Measurements from ENCODE around the gene FHDC1. TPM values are rescaled to one million over a fixed set of nuclear protein-coding genes. Genes with fewer than 3 reads are reported as not detected.

The FHDC1 gene
- total RNA-seq, 1 donor, result under 0.01 TPM

DNA sequence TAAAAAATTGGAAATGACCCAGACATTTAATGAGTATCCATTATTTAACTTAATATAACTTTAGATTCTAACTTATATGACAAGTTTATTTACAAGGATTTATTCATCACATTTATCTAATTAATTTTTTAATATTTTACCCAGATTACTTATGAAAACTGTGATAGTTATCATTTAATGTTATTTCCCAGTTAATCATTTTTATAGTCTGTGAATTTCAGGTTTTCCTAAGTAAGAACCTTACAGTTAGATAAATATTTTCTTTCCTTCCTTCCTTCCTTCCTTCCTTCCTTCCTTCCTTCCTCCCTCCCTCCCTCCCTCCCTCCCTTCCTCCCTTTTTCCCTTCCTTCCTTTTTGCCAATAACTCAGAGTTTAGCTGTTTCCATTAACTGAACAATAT is 14.8 kb upstream of the FHDC1 start:
- H3K4me3 ChIP-seq (ENCODE audit: low read length), result no peak overlapping the region
- no peaks in the 10 kb centered on the region for H3K4me1 ChIP-seq (ENCODE audit: insufficient read depth, low read length)
- H3K27me3 ChIP-seq (ENCODE audit: insufficient read depth, low read length), result no peaks in the 10 kb centered on the region
- H3K9me3 ChIP-seq (ENCODE audit: low read depth, low read length), result peaks cover 11% of the 10 kb centered on the region

DNA sequence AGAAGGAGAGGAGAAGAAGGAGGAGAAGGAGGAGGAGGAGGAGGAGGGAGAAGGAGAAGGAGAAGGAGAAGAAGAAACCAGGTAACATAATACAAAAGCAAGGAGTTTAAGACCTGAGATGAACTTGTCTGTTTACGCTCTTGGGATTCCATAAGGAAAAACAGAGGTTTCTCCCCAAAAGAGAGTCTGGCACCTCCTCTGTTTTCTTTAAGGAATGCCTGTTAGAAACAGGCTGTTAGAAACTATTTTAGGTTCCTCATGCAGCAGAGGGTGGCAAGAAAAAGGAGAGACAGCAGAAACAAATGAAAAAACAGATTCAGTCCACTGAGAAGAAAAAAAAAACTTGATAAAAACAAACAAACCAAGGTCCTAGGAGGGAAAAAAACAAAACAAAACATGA is 10.3 kb upstream of the FHDC1 start:
- Histone ChIP-seq H3K9me3 (ENCODE audit: low read depth, low read length) (peaks cover 1% of the 10 kb centered on the region), H3K4me3 (ENCODE audit: low read length) (no peak overlapping the region), H3K27me3 (ENCODE audit: insufficient read depth, low read length) (no peaks in the 10 kb centered on the region), H3K4me1 (ENCODE audit: insufficient read depth, low read length) (peaks cover 16% of the 10 kb centered on the region)

DNA sequence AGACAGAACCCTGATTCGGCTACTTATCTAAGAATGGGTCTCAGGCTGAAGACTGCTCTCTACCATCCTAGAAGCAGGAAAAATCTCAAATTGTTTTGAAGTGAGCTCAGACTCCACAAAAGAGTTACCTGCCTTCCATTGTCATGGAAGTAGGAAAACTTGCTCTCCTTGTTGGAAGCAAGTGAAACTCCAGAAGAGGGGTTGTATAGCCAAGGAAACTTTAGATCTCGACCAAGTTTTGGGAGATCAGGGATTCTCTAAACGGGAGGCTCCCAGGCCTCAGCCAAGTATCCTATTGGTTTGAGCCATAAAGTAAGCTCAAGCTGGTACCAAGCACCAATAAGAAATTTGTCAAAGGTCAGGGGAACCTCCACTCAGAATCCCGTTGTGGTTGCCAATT is 9.2 kb upstream of the FHDC1 start:
- Histone ChIP-seq H3K9me3 (ENCODE audit: low read depth, low read length) (no peaks in the 10 kb centered on the region), H3K4me3 (ENCODE audit: low read length) (no peak overlapping the region), H3K27me3 (ENCODE audit: insufficient read depth, low read length) (no peaks in the 10 kb centered on the region), H3K4me1 (ENCODE audit: insufficient read depth, low read length) (peaks cover 16% of the 10 kb centered on the region)

DNA sequence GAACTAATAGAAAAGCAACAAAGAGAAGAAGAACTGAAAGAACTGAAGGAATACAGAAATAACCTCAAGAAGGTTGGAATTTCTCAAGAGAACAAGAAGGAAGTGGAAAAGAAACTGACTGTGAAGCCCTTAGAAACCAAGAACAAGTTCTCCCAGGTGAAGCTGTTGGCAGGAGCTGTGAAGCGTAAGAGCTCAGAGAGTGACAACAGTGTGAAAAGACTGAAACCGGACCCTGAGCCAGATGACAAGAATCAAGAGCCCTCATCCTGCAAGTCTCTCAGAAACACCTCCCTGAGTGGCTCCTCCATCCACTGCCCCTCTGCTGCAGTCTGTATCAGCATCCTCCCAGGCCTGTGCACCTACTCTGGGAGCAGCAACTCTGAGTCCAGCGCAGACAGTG is 8.4 kb upstream of the FHDC1 start:
- Histone ChIP-seq H3K4me3 (ENCODE audit: low read length) (no peak overlapping the region), H3K9me3 (ENCODE audit: low read depth, low read length) (no peaks in the 10 kb centered on the region), H3K4me1 (ENCODE audit: insufficient read depth, low read length) (peaks cover 16% of the 10 kb centered on the region), H3K27me3 (ENCODE audit: insufficient read depth, low read length) (peaks cover under 1% of the 10 kb centered on the region)

DNA sequence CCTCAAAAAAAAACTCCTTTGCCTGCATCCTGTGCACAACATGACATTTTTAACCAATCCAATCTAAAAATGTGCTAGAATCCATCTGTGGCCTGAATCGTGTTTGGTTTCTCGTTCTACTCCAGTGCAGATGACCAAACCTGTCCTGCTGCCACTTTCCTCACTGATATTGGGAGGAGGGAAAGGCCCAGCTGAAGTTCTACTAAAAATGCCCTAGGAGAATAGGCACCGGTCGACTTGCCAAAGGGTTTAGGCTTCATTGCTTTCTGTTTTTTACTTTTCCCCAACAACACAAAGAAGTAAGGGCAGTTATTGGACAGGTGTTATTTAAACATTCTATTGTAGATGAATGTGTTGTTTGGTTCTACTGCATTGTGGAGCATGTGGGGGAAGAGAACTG is 7.8 kb upstream of the FHDC1 start:
- H3K27me3 ChIP-seq (ENCODE audit: insufficient read depth, low read length), result peaks cover 6% of the 10 kb centered on the region
- peaks cover 16% of the 10 kb centered on the region for H3K4me1 ChIP-seq (ENCODE audit: insufficient read depth, low read length)

DNA sequence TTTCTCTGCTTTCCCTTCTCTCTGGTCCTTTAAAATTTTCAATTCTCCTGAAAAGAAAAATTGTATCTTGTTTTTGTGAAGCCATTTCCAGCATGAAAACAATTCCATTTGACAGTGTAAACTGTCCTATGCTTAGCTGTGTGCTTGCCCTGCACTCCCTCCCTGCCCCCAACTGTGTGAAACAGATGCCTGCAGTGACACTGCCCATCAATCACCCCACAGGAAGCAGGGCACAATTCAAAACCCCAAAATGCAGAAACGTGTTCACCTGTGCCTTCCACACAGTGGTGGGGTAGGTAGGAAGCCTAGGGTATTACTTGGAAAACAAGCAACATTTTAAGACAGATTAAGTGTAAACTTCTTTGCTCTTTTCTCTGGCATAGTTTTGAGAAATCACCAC is 6.2 kb upstream of the FHDC1 start:
- H3K4me3 ChIP-seq (ENCODE audit: low read length), result no peak overlapping the region
- no peaks in the 10 kb centered on the region for H3K9me3 ChIP-seq (ENCODE audit: low read depth, low read length)
- H3K4me1 ChIP-seq (ENCODE audit: insufficient read depth, low read length), result peaks cover 16% of the 10 kb centered on the region
- H3K27me3 ChIP-seq (ENCODE audit: insufficient read depth, low read length), result peaks cover 18% of the 10 kb centered on the region

More for the DNA sequence above, 7.8 kb upstream of the FHDC1 start:
- H3K4me3 ChIP-seq (ENCODE audit: low read length), result no peak overlapping the region
- no peaks in the 10 kb centered on the region for H3K9me3 ChIP-seq (ENCODE audit: low read depth, low read length)

DNA sequence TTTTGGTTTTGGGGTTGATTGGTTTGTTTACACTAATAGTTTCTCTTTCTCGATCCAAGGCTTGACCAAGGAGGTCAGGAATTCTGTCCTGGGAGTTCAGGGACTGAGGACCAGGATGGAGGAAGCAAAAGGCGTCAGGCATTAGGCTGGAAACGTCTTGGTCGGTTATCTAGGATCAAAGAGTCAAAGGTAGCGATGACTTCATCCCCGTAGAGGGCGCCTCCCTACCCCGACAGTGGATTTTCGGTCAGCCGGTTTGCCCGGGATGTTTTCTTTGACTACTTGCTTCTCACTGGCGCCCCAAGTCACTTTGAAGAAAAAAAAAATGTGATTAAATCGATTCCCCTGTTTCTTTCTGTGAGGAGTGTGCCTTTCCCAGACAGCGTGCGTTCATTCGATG is 980 bp upstream of the FHDC1 start:
- Histone ChIP-seq H3K4me1 (ENCODE audit: insufficient read depth, low read length) (peaks cover 36% of the 10 kb centered on the region), H3K27me3 (ENCODE audit: insufficient read depth, low read length) (peaks cover 64% of the 10 kb centered on the region), H3K4me3 (ENCODE audit: low read length) (no peak overlapping the region), H3K9me3 (ENCODE audit: low read depth, low read length) (no peaks in the 10 kb centered on the region)

DNA sequence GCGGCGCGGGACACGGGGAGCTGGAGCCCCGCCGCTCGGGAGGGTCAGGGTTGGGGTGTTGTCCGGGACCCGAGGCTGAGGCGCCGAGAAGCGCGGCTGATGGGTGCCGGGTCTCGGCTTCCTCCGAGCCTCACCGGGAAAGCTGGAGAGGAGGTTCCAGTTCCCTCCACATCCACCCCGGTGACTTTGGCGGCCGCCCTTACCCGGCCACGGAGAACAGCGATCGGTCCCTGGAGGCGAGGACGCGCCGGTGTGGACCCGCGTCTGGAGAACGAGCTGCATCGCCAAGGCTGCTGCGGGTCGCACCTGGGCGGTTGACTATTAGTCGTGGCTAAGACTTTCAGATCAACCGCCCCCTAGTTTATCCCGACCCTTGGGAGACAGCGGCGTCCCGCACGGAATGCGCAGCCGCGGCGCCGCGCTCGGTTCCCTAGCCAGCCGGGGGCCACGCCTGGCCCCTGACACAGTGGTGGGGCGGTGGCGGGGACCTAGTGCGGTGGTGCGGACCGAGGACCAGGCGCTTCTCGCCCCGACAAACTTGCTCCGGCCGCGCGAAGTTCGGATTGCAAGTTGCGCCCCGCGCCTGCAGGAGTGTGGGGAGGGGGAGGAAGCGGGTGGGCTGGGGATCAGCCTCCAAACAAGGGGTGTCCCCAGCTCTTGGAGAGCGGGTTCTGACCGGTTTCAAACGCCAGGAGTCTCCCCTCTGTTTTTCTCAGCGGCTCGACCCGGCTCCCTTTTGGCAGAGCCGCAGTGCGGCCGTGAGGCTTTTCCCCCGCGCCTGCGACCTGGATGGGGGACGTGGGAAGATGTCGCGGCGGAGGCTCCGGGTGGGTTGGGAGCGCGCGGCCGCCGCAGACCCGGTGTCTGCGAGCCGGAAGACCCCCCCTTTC is 568 bp downstream of the FHDC1 start:
- peaks cover 36% of the 10 kb centered on the region for H3K4me1 ChIP-seq (ENCODE audit: insufficient read depth, low read length)
- H3K9me3 ChIP-seq (ENCODE audit: low read depth, low read length), result no peaks in the 10 kb centered on the region
- H3K4me3 ChIP-seq (ENCODE audit: low read length), result peak overlapping the region; percentile 24
- peaks cover 76% of the 10 kb centered on the region for H3K27me3 ChIP-seq (ENCODE audit: insufficient read depth, low read length)

DNA sequence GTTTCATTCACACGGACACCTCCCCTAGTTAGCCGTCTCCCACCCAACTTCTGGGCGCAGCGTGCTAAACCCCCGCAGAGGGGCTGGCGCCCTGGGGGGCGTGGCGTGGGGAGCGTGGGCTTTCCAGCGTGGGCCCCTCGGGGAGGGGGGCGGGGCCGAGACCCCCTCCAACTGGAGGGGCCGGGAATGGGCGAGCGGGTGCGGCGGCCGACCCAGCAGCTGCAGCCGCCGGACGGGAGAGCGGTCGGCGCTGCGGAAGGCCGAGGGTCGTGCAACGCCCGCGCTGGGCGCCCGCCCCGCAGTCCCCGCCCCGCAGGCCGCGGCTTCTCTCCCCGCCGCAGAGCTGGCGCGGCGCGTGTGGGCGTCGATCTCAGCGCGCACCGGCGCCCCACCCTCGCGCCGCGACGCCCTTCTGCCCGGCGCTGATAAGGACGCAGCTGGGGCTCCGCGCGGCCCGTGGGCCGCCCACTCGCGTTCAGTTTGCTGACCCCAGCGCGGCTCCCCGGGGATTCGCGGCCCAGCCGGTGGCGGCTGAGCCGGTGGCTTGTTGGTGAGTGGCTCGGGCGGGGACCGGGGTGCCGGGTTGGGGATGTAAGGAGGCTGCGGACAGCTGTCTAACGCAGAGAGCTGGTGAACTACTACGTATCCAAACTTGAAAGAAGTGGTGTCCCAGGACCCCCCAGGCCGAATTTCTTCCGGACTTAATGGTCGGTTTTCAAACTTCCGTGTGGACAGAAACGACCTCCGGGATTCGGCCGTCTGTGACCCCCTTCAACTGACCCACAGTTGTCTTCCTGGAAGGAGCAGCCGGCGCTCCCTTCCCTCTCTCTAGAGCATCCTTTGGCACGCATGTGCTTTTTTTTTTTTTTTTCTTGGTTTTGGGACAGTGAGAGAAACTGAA is 1.5 kb downstream of the FHDC1 start:
- peak overlapping the region; percentile 24 for H3K4me3 ChIP-seq (ENCODE audit: low read length)
- peaks cover 76% of the 10 kb centered on the region for H3K27me3 ChIP-seq (ENCODE audit: insufficient read depth, low read length)
- peaks cover 36% of the 10 kb centered on the region for H3K4me1 ChIP-seq (ENCODE audit: insufficient read depth, low read length)

DNA sequence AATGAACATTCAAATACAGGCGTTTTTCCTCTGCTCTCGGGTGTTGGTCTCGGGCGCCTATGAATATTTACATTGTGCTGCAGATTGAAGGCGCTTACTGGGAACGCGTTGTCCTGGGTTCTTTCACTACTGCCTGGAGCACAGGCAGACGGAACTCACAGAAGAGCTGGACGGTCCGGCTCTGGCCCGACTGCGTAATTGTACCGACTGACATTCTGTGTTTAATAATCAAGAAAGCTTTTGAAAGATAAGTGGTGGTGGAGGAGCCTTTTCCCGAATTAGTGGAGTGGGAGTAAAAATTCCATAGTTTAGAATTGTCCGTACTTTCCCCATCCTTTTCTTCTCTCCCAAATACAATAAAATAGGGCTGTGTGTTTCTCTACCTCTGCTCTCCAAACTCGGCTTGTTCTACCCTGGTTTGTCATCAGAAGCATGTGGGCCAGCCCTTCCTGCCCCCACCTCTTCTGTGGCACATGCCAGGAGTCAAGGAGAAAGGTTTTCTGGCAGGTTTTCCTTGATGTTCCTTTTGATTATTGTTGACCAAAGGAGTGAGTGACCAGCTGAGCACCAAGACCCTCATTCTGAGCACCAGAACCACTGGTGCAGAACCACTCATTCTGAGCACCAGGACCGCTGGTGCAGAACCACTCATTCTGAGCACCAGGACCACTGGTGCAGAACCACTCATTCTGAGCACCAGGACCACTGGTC is 2.3 kb downstream of the FHDC1 start:
- peaks cover 71% of the 10 kb centered on the region for H3K27me3 ChIP-seq (ENCODE audit: insufficient read depth, low read length)
- no peaks in the 10 kb centered on the region for H3K9me3 ChIP-seq (ENCODE audit: low read depth, low read length)
- H3K4me1 ChIP-seq (ENCODE audit: insufficient read depth, low read length), result peaks cover 36% of the 10 kb centered on the region
- H3K4me3 ChIP-seq (ENCODE audit: low read length), result peak overlapping the region; percentile 24

More for the DNA sequence above, 1.5 kb downstream of the FHDC1 start:
- no peaks in the 10 kb centered on the region for H3K9me3 ChIP-seq (ENCODE audit: low read depth, low read length)

DNA sequence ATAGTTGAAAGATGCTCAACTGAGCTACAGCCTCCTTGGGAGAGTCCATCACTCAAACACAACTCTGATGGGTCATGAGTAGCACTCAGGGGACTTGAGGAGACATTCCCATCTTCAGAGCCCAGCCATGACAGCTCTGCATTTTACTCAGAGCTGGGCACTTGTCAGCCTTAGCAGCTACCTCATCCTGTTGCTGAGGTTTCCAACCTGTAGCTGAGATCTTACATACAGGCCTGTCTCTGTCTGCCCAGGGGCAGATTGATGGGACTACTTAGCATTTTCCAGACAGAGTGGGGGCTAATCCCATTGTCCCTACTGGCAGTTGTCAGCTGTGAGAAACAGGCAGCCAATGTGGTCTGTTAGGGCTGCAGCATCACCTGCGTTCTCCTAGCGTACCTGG is 3.5 kb downstream of the FHDC1 start:
- Histone ChIP-seq H3K4me1 (ENCODE audit: insufficient read depth, low read length) (peaks cover 36% of the 10 kb centered on the region), H3K9me3 (ENCODE audit: low read depth, low read length) (no peaks in the 10 kb centered on the region), H3K27me3 (ENCODE audit: insufficient read depth, low read length) (peaks cover 61% of the 10 kb centered on the region), H3K4me3 (ENCODE audit: low read length) (no peak overlapping the region)

DNA sequence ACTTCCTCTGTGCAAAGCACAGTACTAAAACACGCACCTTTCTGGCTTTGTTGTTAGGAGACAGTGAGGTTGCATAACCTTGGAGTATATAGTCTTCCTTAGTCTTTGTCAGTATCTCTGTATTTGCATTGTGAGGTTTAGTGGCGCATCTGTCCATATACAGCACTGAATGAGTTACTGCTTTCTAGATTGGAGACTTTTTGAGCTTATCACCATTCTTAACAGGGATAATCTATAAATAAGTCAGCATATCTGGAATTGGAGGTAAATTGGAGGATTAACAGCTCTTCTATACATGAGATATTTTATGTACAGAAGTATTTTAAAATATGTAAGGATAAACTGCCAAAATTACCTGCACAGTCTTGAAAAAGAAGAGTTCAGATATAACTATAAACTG is 4.3 kb downstream of the FHDC1 start:
- Histone ChIP-seq H3K4me1 (ENCODE audit: insufficient read depth, low read length) (peaks cover 30% of the 10 kb centered on the region), H3K9me3 (ENCODE audit: low read depth, low read length) (no peaks in the 10 kb centered on the region), H3K27me3 (ENCODE audit: insufficient read depth, low read length) (peaks cover 53% of the 10 kb centered on the region), H3K4me3 (ENCODE audit: low read length) (no peak overlapping the region)

DNA sequence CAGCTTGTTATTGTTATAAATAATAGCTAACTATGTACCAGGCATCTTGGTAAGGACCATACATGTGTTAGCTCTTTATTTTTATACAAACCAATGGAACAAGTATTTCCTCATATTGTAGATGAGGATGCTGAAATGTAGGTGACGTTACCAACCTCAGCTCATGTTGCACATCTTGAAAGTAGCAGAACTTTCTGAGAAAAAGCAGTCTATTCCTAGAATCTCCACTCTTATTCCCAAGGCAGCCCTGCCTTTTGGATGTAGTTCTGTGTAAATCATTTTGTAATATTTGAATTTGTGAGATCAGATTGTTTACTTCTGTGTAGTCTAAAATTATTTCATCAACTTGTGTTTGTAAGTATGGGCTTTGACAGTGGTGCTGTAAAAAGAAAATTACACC is 5.3 kb downstream of the FHDC1 start:
- Histone ChIP-seq H3K4me3 (ENCODE audit: low read length) (no peak overlapping the region), H3K4me1 (ENCODE audit: insufficient read depth, low read length) (peaks cover 20% of the 10 kb centered on the region), H3K27me3 (ENCODE audit: insufficient read depth, low read length) (peaks cover 47% of the 10 kb centered on the region), H3K9me3 (ENCODE audit: low read depth, low read length) (no peaks in the 10 kb centered on the region)

DNA sequence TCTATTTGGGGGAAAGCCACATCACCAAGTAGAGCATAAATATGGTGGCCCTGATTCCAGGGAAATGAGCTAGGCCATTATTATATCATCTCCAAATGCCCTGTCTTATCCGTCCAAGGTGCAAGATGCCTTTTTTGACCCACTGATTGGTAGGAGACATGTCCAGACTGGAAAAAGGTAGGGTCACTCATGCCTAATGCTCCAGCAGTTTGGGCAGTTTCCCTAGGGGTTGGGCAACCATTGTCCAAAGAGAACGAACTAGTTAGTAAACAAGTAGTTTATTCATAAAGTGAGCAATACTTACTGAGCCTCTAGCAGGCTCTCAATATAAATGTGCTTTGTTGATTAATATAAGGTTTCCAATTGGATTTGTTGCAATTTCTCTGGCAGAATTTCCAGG is 6.2 kb downstream of the FHDC1 start:
- Histone ChIP-seq H3K4me1 (ENCODE audit: insufficient read depth, low read length) (peaks cover 11% of the 10 kb centered on the region), H3K27me3 (ENCODE audit: insufficient read depth, low read length) (peaks cover 41% of the 10 kb centered on the region), H3K9me3 (ENCODE audit: low read depth, low read length) (no peaks in the 10 kb centered on the region), H3K4me3 (ENCODE audit: low read length) (no peak overlapping the region)

DNA sequence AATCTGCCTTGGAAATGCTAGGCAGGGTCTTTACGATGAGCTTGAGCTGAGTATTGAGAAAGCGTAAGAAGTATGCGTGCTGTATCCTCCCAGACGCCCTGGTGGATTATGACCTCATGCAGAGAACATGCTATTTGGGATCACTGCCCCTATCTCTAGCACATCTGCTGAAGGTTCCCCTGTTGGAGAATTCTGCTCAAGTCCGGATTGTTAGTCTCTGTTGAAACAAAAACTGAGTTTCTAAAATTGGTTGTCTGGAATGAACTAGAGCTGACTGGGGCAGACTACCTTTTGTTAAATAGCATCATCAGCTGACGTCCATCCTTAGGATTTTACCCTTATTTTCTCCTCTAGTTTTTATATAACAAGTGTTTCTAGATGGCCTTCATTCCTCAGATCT is 7.5 kb downstream of the FHDC1 start:
- Histone ChIP-seq H3K9me3 (ENCODE audit: low read depth, low read length) (no peaks in the 10 kb centered on the region), H3K27me3 (ENCODE audit: insufficient read depth, low read length) (peaks cover 34% of the 10 kb centered on the region), H3K4me3 (ENCODE audit: low read length) (no peak overlapping the region), H3K4me1 (ENCODE audit: insufficient read depth, low read length) (no peaks in the 10 kb centered on the region)
